SK-N-SH (cell line): Measurements from ENCODE around the gene BCAR1. TPM values are rescaled to one million over a fixed set of nuclear protein-coding genes. Genes with fewer than 3 reads are reported as not detected.

Source experiments
- CTCF ChIA-PET: fragments of 300-600, 350-600 bp; formaldehyde crosslinking; extraction: SDS; loops from one replicate; lab custom pipeline; 2021; lab: Yijun Ruan, JAX
- POLR2A ChIA-PET: fragments of 350-600 bp; sonication (Branson Sonifier 250); formaldehyde crosslinking; extraction: SDS; loops from one replicate; lab custom pipeline; 2020; ENCODE audit warnings: antibody characterized with exemption, inconsistent platforms; lab: Yijun Ruan, JAX
- DNase-seq: peaks from one replicate; pipeline ENCODE4 v3.0.0; 2012
- H2AFZ ChIP-seq: fragments of 200-600 bp; sonication (generic); 2 replicates; pipeline ENCODE4 v1.8.1; 2016; ENCODE audit warnings: antibody characterized with exemption, mild to moderate bottlenecking, low read depth
- H3F3A ChIP-seq: fragments of 200-600 bp; sonication (generic); replicated peaks from 2 replicates; pipeline ENCODE3; 2016; ENCODE audit warnings: antibody characterized with exemption, mild to moderate bottlenecking; ENCODE audit not compliant: insufficient read depth
- H3K27ac ChIP-seq, 2 experiments: fragments of 200-500 bp in 1 of 2; fragments of 200-600 bp in 1 of 2; sonication (Bioruptor generic) in 1 of 2; sonication (generic), shearing (Covaris generic) in 1 of 2; 2 replicates each; pipeline versions ENCODE4 v1.5.1 to v1.6.1; 2014 to 2016; ENCODE audit warnings: low read depth in 2 of 2, inconsistent platforms in 1 of 2, low read length in 1 of 2, mild to moderate bottlenecking in 1 of 2, mixed read lengths in 1 of 2
- H3K27me3 ChIP-seq: fragments of 200-600 bp; sonication (generic), shearing (Covaris generic); 2 replicates; pipeline ENCODE4 v1.6.1; 2016; ENCODE audit warnings: mixed run types; ENCODE audit not compliant: insufficient read depth
- H3K36me3 ChIP-seq, 2 experiments: fragments of 200-500 bp in 1 of 2; fragments of 200-600 bp in 1 of 2; sonication (Bioruptor generic) in 1 of 2; sonication (generic) in 1 of 2; replicated peaks in 1 of 2; 2 replicates each; pipeline versions ENCODE3 to v1.5.1; 2014 to 2016; ENCODE audit warnings: low read length in 1 of 2, mild to moderate bottlenecking in 1 of 2; ENCODE audit not compliant: insufficient read depth in 2 of 2, control insufficient read depth in 1 of 2
- H3K4me1 ChIP-seq, 2 experiments: fragments of 200-500 bp in 1 of 2; fragments of 200-600 bp in 1 of 2; sonication (Bioruptor generic) in 1 of 2; sonication (generic), shearing (Covaris generic) in 1 of 2; 2 replicates each; pipeline versions ENCODE4 v1.5.1 to v1.6.1; 2014 to 2016; ENCODE audit warnings: low read depth in 1 of 2, low read length in 1 of 2, mixed run types in 1 of 2; ENCODE audit not compliant: insufficient read depth in 2 of 2, control insufficient read depth in 1 of 2
- H3K4me2 ChIP-seq: fragments of 200-600 bp; sonication (generic), shearing (Covaris generic); 2 replicates; pipeline ENCODE4 v1.6.1; 2017; ENCODE audit warnings: mixed run types
- H3K4me3 ChIP-seq, 2 experiments: fragments of 200-500 bp in 1 of 2; fragments of 200-600 bp in 1 of 2; sonication (Bioruptor generic) in 1 of 2; sonication (generic), shearing (Covaris generic) in 1 of 2; 2 replicates each; pipeline versions ENCODE4 v1.5.1 to v1.8.1; 2014 to 2016; ENCODE audit warnings: low read depth in 2 of 2, inconsistent platforms in 1 of 2, low read length in 1 of 2, mild to moderate bottlenecking in 1 of 2, mixed read lengths in 1 of 2, moderate library complexity in 1 of 2
- H3K79me2 ChIP-seq: fragments of 200-600 bp; sonication (generic); 2 replicates; pipeline ENCODE4 v1.8.1; 2017; ENCODE audit warnings: mild to moderate bottlenecking; ENCODE audit not compliant: insufficient read depth
- H3K9ac ChIP-seq: fragments of 200-600 bp; sonication (generic); 2 replicates; pipeline ENCODE4 v1.6.1; 2017; ENCODE audit warnings: mixed run types
- H3K9me2 ChIP-seq: fragments of 200-600 bp; sonication (generic); 2 replicates; pipeline ENCODE4 v1.6.1; 2017; ENCODE audit warnings: mixed run types
- H3K9me3 ChIP-seq: fragments of 200-600 bp; sonication (generic); 2 replicates; pipeline ENCODE4 v1.6.1; 2017; ENCODE audit warnings: mixed run types, mild to moderate bottlenecking, moderate library complexity
- H4K20me1 ChIP-seq: fragments of 200-600 bp; sonication (generic); 2 replicates; pipeline ENCODE4 v1.6.1; 2017; ENCODE audit warnings: mild to moderate bottlenecking, mixed run types; ENCODE audit not compliant: insufficient read depth
- CHD2 ChIP-seq: fragments of 150-350 bp; IDR thresholded peaks from 2 replicates; pipeline ENCODE4 v1.6.1; 2018; ENCODE audit warnings: low read length; ENCODE audit not compliant: partially characterized antibody
- ELF1 ChIP-seq: IDR thresholded peaks from 2 replicates; pipeline ENCODE4 v1.4.0; 2012
- EP300 ChIP-seq, 2 experiments: IDR thresholded peaks; 2 replicates each; pipeline versions ENCODE4 v1.4.0 to v1.6.1; 2012; ENCODE audit warnings: borderline replicate concordance in 1 of 2, low read depth in 1 of 2, low read length in 1 of 2
- EZH2phosphoT487 ChIP-seq: fragments of 200-600 bp; sonication (generic); IDR thresholded peaks from 2 replicates; pipeline ENCODE4 v1.6.1; 2017; ENCODE audit warnings: low read depth, mixed run types, mild to moderate bottlenecking, antibody characterized with exemption, moderate library complexity, borderline replicate concordance
- FOSL2 ChIP-seq: IDR thresholded peaks from 2 replicates; pipeline ENCODE4 v1.4.0; 2012; ENCODE audit warnings: low read depth, mild to moderate bottlenecking, moderate library complexity, borderline replicate concordance
- FOXM1 ChIP-seq: IDR thresholded peaks from 2 replicates; pipeline ENCODE4 v1.4.0; 2012; ENCODE audit warnings: low read depth, mild to moderate bottlenecking
- GABPA ChIP-seq: IDR thresholded peaks from 2 replicates; pipeline ENCODE4 v1.4.0; 2012; ENCODE audit warnings: low read depth, mild to moderate bottlenecking
- JUND ChIP-seq: IDR thresholded peaks from 2 replicates; pipeline ENCODE4 v1.4.0; 2012
- MXI1 ChIP-seq: IDR thresholded peaks from 2 replicates; pipeline ENCODE4 v1.6.1; 2012; ENCODE audit warnings: mild to moderate bottlenecking, low read depth, low read length, improper control_type of control experiment
- NFIC ChIP-seq: IDR thresholded peaks from 2 replicates; pipeline ENCODE4 v1.4.0; 2012; ENCODE audit warnings: borderline replicate concordance
- NRF1 ChIP-seq: IDR thresholded peaks from 2 replicates; pipeline ENCODE4 v1.6.1; 2012; ENCODE audit warnings: low read depth, mild to moderate bottlenecking, low read length
- POLR2AphosphoS5 ChIP-seq: IDR thresholded peaks from 2 replicates; pipeline ENCODE4 v1.6.1; 2012; ENCODE audit warnings: low read depth, low read length
- RAD21 ChIP-seq: IDR thresholded peaks from 2 replicates; pipeline ENCODE4 v1.6.1; 2012; ENCODE audit warnings: mild to moderate bottlenecking, low read length
- RFX5 ChIP-seq: IDR thresholded peaks from 2 replicates; pipeline ENCODE4 v1.6.1; 2012; ENCODE audit warnings: mild to moderate bottlenecking, improper control_type of control experiment, low read length
- RXRA ChIP-seq: IDR thresholded peaks from 2 replicates; pipeline ENCODE4 v1.4.0; 2012; ENCODE audit warnings: low read depth, mild to moderate bottlenecking, borderline replicate concordance
- SIN3A ChIP-seq: IDR thresholded peaks from 2 replicates; pipeline ENCODE4 v1.6.1; 2012; ENCODE audit warnings: low read depth, mild to moderate bottlenecking, low read length, moderate library complexity, borderline replicate concordance
- SMC3 ChIP-seq: IDR thresholded peaks from 2 replicates; pipeline ENCODE4 v1.6.1; 2012; ENCODE audit warnings: low read depth, low read length, improper control_type of control experiment
- TCF12 ChIP-seq: IDR thresholded peaks from 2 replicates; pipeline ENCODE4 v1.4.0; 2012
- TEAD4 ChIP-seq: IDR thresholded peaks from 2 replicates; pipeline ENCODE4 v1.4.0; 2012; ENCODE audit warnings: mild to moderate bottlenecking, borderline replicate concordance; ENCODE audit not compliant: insufficient read depth
- USF1 ChIP-seq: IDR thresholded peaks from 2 replicates; pipeline ENCODE4 v1.4.0; 2012; ENCODE audit warnings: low read depth, borderline replicate concordance
- USF2 ChIP-seq: fragments of 150-350 bp; IDR thresholded peaks from 2 replicates; pipeline ENCODE4 v1.6.1; 2017; ENCODE audit warnings: antibody characterized with exemption, low read length, low read depth, borderline replicate concordance
- YY1 ChIP-seq: IDR thresholded peaks from 2 replicates; pipeline ENCODE4 v1.4.0; 2012; ENCODE audit warnings: low read depth, mild to moderate bottlenecking
- WGBS: methylation state at CpG from one replicate; pipeline ENCODE4 v1.1.6; 2017; ENCODE audit warnings: low lambda C conversion rate; 5-methylcytosine and 5-hydroxymethylcytosine counted together
- polyA plus RNA-seq, 3 experiments: library from polyadenylated mRNA; depleted of rRNA; stranded (reverse); fragments of >200 nt; gene quantifications; 2 replicates each; pipeline ENCODE4 v1.2.3, GENCODE V29; 2012
- TF ChIP-seq, protein P1 (sequence below): IDR thresholded peaks from 2 replicates; pipeline ENCODE4 v1.6.1; 2012; ENCODE audit warnings: mild to moderate bottlenecking, low read depth, low read length, moderate library complexity
- TF ChIP-seq, protein P2 (sequence below): IDR thresholded peaks from 2 replicates; pipeline ENCODE4 v1.4.0; 2012; ENCODE audit warnings: low read depth, borderline replicate concordance
- TF ChIP-seq, protein P3 (sequence below): IDR thresholded peaks from 2 replicates; pipeline ENCODE4 v1.4.0; 2012; ENCODE audit warnings: low read depth

BCAR1 gene
- polyA plus RNA-seq, 1 of the 3 experiments (the other 2 are of a cell fraction), result 45.1 TPM

DNA sequence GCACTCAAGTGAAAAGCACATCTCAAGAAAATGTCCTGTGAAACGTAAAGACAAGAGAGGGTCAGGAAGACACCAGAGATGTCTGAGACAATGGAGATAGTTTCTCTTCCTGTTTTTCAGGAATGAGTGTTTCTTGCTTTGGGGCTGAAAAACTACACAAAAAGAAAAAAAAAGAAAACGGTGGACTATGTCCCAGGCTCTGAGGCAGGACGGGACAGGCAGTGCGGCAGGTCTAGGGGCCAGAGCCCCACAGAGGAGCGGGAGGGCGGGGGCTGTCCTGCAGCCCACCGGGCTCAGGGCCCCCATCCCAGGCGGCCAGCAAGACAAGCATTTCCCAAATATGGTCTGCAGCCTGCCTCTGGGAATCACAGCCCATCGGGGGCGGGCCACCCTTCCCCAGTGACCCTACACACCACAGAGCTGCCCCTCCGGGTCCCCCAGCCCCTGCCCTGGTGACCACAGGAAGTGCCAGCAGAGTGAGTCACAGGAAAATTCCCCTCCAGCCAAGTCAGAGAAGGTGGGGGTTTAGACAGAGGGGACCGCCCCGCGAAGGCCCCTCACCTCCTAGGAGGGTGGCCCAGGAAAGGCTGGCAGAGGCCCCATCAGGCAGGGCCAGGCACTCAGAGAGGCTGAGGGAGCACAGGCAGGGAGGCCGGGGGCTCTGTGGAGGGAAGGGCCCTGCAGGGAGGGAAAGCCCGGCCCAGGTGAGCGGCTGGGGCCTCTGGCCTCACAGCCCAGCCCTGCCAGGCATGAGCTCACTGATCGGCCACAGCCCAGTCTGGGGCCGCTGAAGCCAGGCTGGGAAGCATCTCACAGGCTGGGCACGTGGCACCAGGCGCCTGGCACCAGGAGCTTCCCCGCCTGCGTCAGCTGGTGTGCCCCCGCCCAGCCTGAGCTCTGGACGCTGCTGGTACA lies 6.3 kb downstream of the BCAR1 start:
- H2AFZ ChIP-seq, result no peak overlapping the region
- H3F3A ChIP-seq, result peaks cover 21% of the 10 kb centered on the region
- peaks cover 5 to 30% of the 10 kb centered on the region in 2 experiments for H3K36me3 ChIP-seq
- peak overlapping the region in 1 of 2 experiments; percentile 19; a peak in 2 of 4 replicates for H3K4me3 ChIP-seq
- peak; percentile 82 for DNase-seq
- POLR2A ChIA-PET, result interaction anchor here (0.8 kb wide), 1 partner anchor 133 kb away, joined by 3 read pairs; no protein-coding TSS in a partner anchor
- H3K27ac ChIP-seq, result peak overlapping the region; percentile 89 to 98
- H3K4me1 ChIP-seq, result peaks cover 66 to 75% of the 10 kb centered on the region in 2 experiments
- peaks cover 38% of the 10 kb centered on the region for H4K20me1 ChIP-seq
- no peaks in the 10 kb centered on the region for H3K27me3 ChIP-seq
- no peaks in the 10 kb centered on the region for H3K9me3 ChIP-seq
- CTCF ChIA-PET, result interaction anchor here (0.8 to 5.0 kb wide), 6 partner anchors 11 to 157 kb away, joined by 3 to 35 read pairs (median 4); no protein-coding TSS in a partner anchor
- peak overlapping the region; percentile 81 for H3K4me2 ChIP-seq
- WGBS, result 11% methylated on average over 15 of the region's 25 CpGs
- peak overlapping the region; percentile 82 for H3K9ac ChIP-seq
- peaks cover 98% of the 10 kb centered on the region for H3K79me2 ChIP-seq
- no peaks in the 10 kb centered on the region for H3K9me2 ChIP-seq
- TF ChIP-seq TEAD4 (peak; percentile 98), NFIC (peak; percentile 96), GABPA (peak; percentile 55; the same call in 1 of the 2 replicates), RXRA (peak; percentile 98; the same call in 1 of the 2 replicates), NRF1 (no peak), YY1 (peak; percentile 55; the same call in 1 of the 2 replicates), TCF12 (peak; percentile 91), CHD2 (no peak), MXI1 (peak; percentile 75), FOXM1 (peak; percentile 77; the same call in 1 of the 2 replicates), EZH2phosphoT487 (no peak), ELF1 (peak; percentile 29; the same call in 1 of the 2 replicates), POLR2AphosphoS5 (peak; percentile 80), USF2 (peak; percentile 42; the same call in 1 of the 2 replicates), USF1 (peak; percentile 79; the same call in 1 of the 2 replicates), SIN3A (0 out of 2 replicates have a peak, but pooled peaks have one; percentile 25), RFX5 (no peak), RAD21 (no peak), JUND (peak; percentile 99), SMC3 (no peak), FOSL2 (peak; percentile 98; the same call in 1 of the 2 replicates), EP300 (IDR thresholded peaks at IDR 0.05; ENCODE audit: borderline replicate concordance in 1 of 2, low read depth in 1 of 2, low read length in 1 of 2) (peak; percentile 11 to 97; a peak in 2 of 4 replicates)
- TF ChIP-seq, protein P1, sequence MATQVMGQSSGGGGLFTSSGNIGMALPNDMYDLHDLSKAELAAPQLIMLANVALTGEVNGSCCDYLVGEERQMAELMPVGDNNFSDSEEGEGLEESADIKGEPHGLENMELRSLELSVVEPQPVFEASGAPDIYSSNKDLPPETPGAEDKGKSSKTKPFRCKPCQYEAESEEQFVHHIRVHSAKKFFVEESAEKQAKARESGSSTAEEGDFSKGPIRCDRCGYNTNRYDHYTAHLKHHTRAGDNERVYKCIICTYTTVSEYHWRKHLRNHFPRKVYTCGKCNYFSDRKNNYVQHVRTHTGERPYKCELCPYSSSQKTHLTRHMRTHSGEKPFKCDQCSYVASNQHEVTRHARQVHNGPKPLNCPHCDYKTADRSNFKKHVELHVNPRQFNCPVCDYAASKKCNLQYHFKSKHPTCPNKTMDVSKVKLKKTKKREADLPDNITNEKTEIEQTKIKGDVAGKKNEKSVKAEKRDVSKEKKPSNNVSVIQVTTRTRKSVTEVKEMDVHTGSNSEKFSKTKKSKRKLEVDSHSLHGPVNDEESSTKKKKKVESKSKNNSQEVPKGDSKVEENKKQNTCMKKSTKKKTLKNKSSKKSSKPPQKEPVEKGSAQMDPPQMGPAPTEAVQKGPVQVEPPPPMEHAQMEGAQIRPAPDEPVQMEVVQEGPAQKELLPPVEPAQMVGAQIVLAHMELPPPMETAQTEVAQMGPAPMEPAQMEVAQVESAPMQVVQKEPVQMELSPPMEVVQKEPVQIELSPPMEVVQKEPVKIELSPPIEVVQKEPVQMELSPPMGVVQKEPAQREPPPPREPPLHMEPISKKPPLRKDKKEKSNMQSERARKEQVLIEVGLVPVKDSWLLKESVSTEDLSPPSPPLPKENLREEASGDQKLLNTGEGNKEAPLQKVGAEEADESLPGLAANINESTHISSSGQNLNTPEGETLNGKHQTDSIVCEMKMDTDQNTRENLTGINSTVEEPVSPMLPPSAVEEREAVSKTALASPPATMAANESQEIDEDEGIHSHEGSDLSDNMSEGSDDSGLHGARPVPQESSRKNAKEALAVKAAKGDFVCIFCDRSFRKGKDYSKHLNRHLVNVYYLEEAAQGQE, result no peak; the same call in 1 of the 2 replicates
- TF ChIP-seq, protein P2, sequence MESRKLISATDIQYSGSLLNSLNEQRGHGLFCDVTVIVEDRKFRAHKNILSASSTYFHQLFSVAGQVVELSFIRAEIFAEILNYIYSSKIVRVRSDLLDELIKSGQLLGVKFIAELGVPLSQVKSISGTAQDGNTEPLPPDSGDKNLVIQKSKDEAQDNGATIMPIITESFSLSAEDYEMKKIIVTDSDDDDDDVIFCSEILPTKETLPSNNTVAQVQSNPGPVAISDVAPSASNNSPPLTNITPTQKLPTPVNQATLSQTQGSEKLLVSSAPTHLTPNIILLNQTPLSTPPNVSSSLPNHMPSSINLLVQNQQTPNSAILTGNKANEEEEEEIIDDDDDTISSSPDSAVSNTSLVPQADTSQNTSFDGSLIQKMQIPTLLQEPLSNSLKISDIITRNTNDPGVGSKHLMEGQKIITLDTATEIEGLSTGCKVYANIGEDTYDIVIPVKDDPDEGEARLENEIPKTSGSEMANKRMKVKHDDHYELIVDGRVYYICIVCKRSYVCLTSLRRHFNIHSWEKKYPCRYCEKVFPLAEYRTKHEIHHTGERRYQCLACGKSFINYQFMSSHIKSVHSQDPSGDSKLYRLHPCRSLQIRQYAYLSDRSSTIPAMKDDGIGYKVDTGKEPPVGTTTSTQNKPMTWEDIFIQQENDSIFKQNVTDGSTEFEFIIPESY, result peak; percentile 74; the same call in 1 of the 2 replicates
- TF ChIP-seq, protein P3, sequence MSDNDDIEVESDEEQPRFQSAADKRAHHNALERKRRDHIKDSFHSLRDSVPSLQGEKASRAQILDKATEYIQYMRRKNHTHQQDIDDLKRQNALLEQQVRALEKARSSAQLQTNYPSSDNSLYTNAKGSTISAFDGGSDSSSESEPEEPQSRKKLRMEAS, result peak; percentile 95
